GM21576 (cell line): Measurements from ENCODE around the gene GNS.
A peak's percentile ranks its signal among the peaks of the same experiment; 100 is the strongest.

ENCODE experiments used
- ATAC-seq: cut with Tn5 transposase; IDR thresholded peaks from one replicate; pipeline ENCODE4 v1.9.1; 2021; ENCODE audit warnings: mild to moderate bottlenecking, moderate library complexity; ENCODE audit not compliant: unreplicated experiment

GNS gene

DNA sequence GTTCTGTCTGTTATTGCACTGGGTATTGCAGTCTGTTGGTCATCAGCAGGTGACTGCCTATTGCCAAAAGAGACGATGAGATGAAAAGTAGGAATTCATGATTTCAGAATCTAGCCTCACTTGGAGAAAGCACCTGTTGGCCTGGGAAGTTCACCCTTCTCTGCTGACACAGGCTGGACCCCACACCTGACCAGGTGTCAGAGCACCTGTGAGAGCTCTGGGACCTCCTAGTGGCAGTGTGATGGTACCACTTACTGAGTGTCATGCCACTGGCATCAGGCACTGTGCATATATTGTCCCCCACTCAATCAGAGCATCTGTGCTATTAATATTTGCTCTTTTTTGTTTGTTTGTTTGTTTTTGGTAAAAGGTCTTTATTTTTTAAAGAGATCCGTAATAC is 81.0 kb downstream of the GNS start:
- no peak for ATAC-seq

DNA sequence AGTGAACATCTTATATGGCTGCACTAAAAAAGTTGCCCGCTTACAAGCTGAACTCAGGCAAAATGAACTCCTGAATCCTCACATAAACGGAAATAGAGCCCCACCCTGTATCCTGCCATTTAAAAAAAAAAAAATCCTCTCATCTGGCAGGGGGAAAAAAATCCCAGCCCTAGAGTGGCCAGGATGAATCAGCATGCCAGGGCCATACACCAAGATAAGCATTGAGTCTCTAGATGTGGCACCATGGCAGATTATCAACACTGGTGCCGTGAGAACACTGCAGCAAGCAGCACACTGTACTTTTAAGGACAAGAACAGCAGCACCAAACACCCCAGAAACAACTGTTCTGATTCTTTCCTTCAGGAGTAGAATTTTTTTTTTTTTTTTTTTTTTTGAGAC is 83.4 kb downstream of the GNS start:
- ATAC-seq, result no peak

DNA sequence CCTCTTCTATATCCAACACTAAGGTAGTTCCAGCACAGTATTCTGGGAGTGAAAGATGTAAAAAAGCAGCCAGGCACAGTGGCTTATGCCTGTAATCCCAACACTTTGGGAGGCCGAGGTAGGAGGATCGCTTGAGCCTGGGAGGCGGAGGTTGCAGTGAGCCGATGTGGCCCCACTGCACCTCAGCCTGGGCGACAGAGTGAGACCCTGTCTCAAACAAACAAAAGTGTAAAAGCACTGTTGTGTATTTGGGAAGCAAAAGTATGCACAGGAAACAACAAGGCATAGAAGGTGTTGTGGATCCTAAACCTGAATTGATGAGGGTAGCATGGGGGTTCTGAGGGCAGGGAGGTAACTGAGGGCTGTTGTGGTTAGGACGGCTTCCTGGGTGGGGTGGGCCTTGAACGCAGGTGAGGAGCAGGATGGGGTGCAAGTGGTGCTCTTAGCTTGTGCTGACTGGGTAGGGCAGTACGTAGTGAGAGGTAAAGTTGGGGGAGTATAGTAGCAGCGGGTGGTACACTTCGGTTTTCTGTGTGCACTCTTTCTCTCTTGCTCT is 84.8 kb downstream of the GNS start:
- ATAC-seq, result no peak

- ATAC-seq, result no peak
Measured at GRCh38 chr12:64673490-64674169, 85.6 kb downstream of the GNS start.

DNA sequence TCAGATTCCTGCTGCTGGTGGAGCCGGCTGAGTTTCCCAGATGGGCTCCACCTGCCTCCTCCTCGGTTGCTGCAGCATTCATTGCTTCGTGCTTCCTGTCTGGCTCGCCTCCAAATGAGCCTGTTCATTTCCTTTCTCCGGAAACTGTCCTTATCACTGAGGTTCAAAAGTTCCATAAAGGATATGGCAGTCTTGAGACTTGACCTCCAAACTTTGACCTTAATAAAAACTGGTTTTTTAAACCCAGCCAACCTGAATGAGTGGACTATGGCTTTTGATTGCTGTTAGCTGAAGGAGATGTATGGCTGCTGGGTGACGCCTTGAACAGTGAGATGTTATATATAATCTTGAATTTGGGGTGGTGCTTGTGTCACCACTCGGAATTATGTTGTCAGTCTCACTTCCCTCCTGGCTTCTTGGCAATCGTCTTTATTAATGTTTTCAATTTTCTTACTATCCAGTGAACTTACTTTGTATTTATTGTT is 86.2 kb downstream of the GNS start:
- no peak for ATAC-seq

DNA sequence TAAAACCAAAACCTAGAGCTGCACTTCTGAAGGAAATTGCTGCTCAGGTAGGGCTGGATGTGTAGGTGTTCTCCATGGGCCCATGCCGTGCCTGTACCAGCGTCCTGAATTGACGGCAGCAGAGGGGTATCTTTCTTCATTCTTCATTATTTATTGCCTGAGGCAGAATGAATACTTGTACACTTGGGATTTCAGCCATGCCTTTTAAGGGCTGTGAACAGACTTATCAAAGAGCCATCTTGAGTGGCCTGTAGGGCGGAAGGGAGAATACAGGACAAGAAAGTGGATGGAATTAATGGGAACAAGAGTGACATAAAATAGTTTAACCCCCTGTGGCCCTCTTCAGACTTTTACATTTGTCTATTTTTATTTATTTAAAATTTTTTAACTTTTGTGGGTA is 87.5 kb downstream of the GNS start:
- no peak for ATAC-seq

DNA sequence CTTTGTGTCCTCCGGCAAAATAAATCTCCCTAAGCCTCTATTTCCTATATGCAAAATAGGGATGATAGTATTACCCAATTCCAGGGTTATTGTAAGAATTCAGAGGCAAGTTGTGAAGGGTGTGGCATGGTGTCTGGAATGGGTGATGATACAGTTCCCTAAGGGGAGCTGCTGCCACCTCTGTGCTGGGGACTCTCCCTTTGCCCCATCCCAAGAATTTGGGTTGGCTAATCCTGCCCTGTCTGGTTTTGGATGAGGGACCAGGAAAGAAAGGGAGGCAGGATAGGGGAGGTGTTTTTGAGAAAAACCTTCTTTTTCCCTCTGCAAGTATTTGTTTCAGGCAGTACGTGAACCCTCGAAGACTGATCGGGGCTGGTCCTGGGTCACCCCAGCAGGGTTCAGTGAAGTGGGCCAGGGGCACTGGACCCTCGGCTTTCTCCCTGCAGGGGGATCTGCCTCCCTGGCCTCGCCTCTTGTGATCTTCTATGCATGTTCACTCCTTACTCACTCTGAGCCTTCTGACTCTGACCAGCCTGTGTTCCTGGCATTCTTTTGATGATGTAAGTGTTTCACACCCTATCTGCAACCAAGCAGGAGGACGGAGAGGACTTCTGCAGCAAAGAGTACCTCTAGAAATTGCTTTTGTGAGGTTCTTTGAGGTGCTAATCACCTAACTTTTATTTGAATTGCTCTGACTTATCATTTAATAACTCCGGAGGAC is 88.1 kb downstream of the GNS start:
- ATAC-seq, result no peak

GRCh38 chr12:64670019-64670418 is 89.2 kb downstream of the GNS start:
- no peak for ATAC-seq

- ATAC-seq, result peak; percentile 71
Measured at GRCh38 chr12:64669270-64669842, 89.8 kb downstream of the GNS start.

GRCh38 chr12:64667793-64668192 is 91.4 kb downstream of the GNS start:
- ATAC-seq, result no peak

DNA sequence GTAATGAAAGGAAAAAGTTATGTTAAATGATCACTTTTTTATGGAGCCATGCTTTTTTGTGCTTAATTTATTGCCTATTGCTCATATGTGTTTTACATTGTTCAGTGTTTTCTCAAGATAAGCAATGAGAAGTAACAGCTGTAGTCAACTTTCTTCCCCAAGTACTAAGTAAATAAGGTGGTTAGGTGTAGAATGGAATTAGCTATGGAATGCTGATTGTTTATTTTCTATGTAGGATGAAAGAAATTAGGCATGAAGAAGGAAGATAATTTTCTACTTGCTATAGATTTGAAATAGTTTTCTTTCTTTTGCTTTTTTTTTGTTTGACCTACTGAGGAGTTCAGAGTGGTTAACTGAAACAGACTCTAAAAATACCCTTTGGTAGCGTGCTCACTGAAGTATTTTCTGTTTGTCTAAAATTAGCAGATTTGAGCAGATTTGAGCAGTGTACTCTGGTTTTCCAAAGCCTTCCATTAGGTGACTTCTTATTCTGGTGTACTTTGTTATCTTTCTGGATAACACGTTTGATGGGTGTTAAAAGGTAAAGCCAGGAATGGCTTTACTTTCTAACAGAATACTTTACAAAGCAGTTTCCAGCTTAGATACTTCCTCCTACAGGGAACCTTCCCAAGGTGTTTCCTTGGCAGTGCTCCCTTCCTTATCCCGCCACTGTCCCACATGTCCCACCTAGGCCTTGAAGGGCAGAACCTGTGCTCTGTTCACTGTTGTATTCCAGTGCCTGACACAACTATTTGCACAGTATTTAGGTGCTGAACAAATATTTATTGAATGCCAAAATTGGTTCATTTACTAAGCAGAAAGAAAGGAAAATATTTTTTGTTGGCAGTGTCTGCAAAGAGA is 92.9 kb downstream of the GNS start:
- peak; percentile 27 for ATAC-seq

- peak; percentile 35 for ATAC-seq
Measured at GRCh38 chr12:64665514-64665913, 93.7 kb downstream of the GNS start.
